GM10248 (cell line): ENCODE results near the gene AIFM3.

Source experiments
- CTCF ChIA-PET: fragments of 300-600 bp; sonication (Branson Sonifier 250); formaldehyde crosslinking; extraction: SDS; loops from one replicate; lab custom pipeline; 2021; ENCODE audit warnings: antibody characterized with exemption; lab: Yijun Ruan, JAX
- POLR2A ChIA-PET: fragments of 350-650 bp; sonication (Branson Sonifier 250); formaldehyde crosslinking; extraction: SDS; loops from one replicate; lab custom pipeline; 2020; ENCODE audit warnings: antibody characterized with exemption; lab: Yijun Ruan, JAX
- DNase-seq: peaks from one replicate; pipeline ENCODE4 v3.0.0; 2012; ENCODE audit errors: extremely low spot score
- TF ChIP-seq, protein P1 (sequence below): IDR thresholded peaks from 2 replicates; pipeline ENCODE4 v1.5.1; 2012; ENCODE audit warnings: mild to moderate bottlenecking, low read depth; ENCODE audit errors: extremely low read depth, missing control alignments, control extremely low read depth

The AIFM3 gene

DNA sequence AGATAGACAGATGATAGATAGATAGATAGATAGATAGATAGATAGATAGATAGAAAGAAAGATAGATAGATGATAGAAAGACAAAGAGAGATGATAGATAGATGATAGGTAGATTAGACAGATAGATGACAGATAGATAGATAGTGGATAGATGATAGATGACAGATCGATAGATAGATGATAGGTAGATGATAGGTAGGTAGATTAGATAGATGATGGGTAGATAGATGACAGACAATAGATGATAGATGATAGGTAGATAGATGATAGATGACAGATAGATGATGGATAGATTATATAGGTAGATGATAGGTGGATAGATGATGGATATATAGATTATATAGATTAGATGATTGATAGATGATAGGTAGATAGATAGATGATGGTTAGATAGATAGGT lies 19.3 kb downstream of the AIFM3 start:
- CTCF ChIA-PET, result interaction anchor here (1.2 kb wide), 1 partner anchor 72 kb away, joined by 3 read pairs; no protein-coding TSS in a partner anchor
- POLR2A ChIA-PET, result no interaction called here
- no peak for DNase-seq
- TF ChIP-seq, protein P1, sequence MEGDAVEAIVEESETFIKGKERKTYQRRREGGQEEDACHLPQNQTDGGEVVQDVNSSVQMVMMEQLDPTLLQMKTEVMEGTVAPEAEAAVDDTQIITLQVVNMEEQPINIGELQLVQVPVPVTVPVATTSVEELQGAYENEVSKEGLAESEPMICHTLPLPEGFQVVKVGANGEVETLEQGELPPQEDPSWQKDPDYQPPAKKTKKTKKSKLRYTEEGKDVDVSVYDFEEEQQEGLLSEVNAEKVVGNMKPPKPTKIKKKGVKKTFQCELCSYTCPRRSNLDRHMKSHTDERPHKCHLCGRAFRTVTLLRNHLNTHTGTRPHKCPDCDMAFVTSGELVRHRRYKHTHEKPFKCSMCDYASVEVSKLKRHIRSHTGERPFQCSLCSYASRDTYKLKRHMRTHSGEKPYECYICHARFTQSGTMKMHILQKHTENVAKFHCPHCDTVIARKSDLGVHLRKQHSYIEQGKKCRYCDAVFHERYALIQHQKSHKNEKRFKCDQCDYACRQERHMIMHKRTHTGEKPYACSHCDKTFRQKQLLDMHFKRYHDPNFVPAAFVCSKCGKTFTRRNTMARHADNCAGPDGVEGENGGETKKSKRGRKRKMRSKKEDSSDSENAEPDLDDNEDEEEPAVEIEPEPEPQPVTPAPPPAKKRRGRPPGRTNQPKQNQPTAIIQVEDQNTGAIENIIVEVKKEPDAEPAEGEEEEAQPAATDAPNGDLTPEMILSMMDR, result no peak

DNA sequence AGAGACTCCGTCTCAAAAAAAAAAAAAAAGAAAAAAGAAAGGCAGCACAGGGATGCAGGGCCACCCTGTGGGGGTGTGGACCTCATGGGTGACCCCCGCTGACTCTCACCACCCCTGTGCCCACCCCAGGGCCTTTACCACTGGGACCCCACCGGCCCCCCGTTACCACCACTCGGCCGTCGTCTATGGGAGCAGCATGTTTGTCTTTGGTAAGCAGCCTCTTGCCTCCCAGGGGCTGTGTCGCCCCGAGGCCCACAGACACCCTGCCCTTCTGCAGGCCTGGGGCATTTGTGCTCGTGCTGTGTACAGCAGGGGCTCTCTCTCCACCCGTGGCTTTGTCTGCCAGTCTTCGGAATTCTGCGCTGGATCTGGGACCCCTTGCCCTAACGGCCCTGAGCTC lies 20.3 kb downstream of the AIFM3 start:
- CTCF ChIA-PET, result interaction anchor here (0.9 kb wide), 1 partner anchor 102 kb away, joined by 3 read pairs; no protein-coding TSS in a partner anchor
- POLR2A ChIA-PET, result no interaction called here
- TF ChIP-seq, protein P1, result no peak
- no peak for DNase-seq

DNA sequence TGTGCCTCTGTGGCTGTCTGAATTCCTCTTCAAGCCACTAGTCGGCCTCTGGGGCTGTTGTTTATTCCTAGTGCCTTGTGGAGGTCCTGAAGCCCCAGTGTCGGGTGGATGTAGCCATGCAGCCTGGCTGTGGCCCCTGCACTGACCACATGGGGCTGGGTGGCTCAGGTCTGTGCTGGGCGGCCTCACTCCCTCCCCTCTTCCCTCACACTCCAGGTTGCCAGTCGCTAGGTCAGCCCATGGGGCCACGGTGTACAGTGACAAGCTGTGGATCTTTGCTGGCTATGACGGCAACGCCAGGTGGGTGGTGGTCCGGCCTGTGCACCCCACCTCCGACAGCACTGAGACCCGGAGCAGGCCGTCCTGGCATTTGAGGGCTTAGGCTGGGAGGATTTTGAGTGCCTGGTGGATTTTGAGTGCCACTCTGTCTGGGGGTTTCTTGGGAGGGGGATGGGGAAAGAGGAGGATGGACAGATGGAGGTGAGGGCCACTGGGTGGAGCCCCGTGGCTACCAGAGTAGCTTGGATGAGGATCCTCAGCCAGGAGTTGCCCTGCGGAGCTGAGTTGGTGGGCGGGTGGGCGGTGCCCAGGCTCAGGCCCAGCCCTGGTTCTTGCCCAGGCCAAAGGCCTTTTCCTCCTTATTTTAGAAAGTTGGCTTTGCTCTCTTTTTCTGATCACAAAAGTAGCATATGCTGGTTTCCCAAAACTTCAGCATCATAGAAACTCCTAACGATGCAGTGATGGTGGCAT lies 21.7 kb downstream of the AIFM3 start:
- TF ChIP-seq, protein P1, result no peak
- ChIA-PET POLR2A (interaction anchor here (0.6 kb wide), 1 partner anchor 134 kb away, joined by 7 read pairs; no protein-coding TSS in a partner anchor), CTCF (no interaction called here)
- no peak for DNase-seq

DNA sequence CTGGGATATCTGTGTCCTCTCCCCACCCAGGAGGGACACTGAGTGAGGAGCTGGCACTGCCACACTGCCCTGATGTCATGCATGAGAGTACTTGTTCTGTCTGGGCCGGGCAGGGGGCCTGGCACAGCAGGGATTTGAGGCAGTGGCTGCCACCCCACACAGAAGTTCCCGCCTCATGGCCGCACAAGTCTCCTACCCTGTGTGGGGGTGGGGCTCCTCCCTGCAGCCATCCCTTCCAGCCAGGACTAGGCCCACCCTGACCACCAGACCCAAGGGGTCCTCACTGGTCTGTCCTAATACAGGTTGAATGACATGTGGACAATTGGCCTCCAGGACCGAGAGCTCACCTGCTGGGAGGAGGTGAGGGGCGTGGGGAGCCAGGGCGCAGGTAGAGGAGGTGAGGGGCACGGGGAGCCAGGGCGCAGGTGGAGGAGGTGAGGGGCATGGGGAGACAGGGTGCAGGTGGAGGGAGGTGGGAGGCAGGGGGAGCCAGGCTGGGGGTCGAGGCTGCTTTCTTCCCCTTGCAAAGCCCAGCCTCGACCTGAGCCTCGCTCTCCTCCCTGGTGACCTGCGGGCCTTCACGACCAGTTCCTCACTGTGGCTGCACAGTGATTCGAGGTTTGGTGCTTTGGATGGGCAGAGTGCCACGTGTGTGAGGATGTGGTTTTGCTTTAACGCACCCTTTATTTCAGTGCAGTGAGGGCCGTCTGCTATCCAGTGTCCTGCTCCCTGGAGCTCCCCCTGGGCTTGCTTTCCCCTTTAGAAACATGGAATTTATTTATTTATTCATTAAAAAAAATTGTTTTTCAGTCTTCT lies 22.5 kb downstream of the AIFM3 start:
- TF ChIP-seq, protein P1, result no peak
- no peak for DNase-seq
- ChIA-PET CTCF (interaction anchor here (1.7 kb wide), 1 partner anchor 8 kb away, joined by 4 read pairs; no protein-coding TSS in a partner anchor), POLR2A (interaction anchor here (1.0 kb wide), 1 partner anchor 8 kb away, joined by 3 read pairs; the partner anchor contains the start of gene LZTR1)

DNA sequence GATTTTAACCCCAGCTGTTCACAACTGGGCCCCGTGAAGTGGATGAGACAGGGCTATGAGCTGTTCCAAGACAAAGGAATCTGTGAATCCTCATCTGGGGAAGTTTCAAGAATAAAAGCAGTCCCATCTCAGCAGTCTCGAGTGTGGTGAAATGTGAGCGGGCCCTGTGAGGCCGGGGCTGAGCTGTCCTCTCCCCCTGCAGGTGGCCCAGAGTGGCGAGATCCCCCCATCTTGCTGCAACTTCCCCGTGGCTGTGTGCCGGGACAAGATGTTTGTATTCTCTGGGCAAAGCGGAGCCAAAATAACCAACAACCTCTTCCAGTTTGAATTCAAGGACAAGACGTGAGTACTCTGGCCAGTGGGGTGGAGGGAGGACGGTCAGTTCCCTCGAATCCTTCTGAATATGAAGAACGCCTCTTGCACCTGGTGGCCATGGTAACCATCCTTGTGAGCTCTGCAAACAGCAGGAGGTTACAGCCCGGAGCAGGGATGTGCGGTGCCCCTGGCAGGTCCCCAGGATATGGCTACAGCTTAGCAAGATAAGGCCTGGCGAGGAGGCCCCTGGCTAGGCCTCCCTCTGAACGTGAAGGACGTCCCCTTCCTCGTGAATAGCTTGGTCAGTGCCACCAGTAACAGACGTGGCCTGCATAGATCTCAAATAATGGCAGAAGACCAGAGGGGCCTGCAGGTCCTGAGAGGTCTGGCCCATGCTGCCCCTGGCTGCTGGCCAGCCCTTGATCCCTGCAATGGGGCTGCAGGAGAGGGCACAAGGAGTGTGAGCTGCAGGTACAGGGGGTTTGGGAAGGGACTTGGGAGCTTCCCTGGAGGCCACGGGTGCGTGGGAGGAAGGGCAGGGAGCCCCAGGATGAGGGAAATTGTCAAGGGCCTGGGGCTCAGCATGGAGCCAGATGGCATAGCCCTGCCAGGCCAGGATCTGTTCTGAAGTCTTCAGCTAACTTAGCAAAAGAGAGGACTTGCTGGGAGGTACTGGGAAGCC lies 23.4 kb downstream of the AIFM3 start:
- no peak for DNase-seq
- TF ChIP-seq, protein P1, result no peak
- ChIA-PET POLR2A (interaction anchor here (1.0 kb wide), 1 partner anchor 9 kb away, joined by 3 read pairs; the partner anchor contains the start of gene LZTR1), CTCF (interaction anchor here (1.2 to 1.7 kb wide), 4 partner anchors 8 to 29 kb away, joined by 3 to 6 read pairs (median 4); partner anchors contain the start of gene LZTR1)
